T-helper 1 cell (primary cell): ENCODE data around the gene COG1.
A peak's percentile ranks its signal among the peaks of the same experiment; 100 is the strongest.
"Not testable (repeated sequence)": the region's sequence is repeated elsewhere in the genome, so short reads cannot be mapped to it uniquely, and the experiment has no call there.

Source experiments
- DNase-seq, 5 donors: peaks; one replicate each; pipeline ENCODE4 v3.0.0-alpha.2; 2012 to 2020
- total RNA-seq, 4 donors: gene quantifications; one replicate each; lab custom pipeline; 2026; lab: John Stamatoyannopoulos, UW

COG1 gene
- 33.5 to 56.2 (median 48.2) reads per million in 4 donors for total RNA-seq

- DNase-seq: peak; percentile 65 to 93 (median 86)
Measured at GRCh38 chr17:73192894-73193701, at the start of gene COG1. Gene COG1, plus strand, starts transcription at chr17:73193055. Its CDS starts 15 bp downstream, at chr17:73193070.

DNA sequence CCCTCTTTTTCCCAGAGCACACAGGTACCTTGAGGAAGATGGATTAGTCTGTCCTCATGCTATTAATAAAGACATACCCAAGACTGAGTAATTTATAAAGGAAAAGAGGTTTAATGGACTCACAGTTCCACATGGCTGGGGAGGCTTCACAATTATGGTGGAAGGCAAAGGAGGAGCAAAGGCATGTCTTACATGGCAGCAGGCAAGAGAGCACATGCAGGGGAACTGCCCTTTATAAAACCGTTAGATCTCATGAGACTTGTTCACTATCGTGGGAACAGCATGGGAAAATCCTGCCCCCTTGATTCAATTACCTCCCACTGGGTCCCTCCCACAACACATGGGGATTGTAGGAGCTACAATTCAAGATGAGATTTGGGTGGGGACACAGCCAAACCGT, 48.6 kb upstream of the COG1 start:
- not testable (repeated sequence) for DNase-seq

DNA sequence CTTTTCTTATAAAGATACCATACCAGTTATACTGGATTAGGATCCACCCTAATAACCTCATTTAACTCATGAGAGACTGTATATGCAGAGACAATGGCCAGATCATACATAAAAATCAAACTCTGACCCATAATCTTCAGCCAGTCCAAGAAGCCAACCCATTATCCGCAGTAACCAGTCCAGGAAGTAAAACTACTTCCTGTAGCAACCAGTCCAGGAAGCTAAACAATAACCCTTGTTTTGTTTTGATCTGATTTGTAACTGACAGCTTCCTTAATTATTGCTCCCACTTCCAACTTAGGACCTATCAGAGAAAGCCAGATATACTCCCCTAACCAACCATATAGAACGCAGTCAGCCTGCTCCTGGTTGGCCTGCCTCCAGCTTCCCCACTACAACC, 47.2 kb upstream of the COG1 start:
- DNase-seq: no peak

DNA sequence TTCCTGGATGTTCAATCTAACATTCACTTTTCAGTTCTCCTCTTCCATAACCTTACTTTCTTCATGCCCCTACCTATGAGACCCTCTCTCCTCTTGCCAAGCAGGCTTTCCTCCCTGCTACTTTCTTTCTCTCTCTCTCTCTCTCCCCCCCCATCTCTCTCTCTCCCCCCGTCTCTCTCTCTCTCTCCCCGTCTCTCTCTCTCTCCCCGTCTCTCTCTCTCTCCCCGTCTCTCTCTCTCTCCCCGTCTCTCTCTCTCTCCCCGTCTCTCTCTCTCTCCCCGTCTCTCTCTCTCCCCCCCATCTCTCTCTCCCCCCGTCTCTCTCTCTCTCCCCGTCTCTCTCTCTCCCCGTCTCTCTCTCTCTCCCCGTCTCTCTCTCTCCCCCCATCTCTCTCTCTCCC, 45.1 kb upstream of the COG1 start:
- not testable (repeated sequence) for DNase-seq

DNA sequence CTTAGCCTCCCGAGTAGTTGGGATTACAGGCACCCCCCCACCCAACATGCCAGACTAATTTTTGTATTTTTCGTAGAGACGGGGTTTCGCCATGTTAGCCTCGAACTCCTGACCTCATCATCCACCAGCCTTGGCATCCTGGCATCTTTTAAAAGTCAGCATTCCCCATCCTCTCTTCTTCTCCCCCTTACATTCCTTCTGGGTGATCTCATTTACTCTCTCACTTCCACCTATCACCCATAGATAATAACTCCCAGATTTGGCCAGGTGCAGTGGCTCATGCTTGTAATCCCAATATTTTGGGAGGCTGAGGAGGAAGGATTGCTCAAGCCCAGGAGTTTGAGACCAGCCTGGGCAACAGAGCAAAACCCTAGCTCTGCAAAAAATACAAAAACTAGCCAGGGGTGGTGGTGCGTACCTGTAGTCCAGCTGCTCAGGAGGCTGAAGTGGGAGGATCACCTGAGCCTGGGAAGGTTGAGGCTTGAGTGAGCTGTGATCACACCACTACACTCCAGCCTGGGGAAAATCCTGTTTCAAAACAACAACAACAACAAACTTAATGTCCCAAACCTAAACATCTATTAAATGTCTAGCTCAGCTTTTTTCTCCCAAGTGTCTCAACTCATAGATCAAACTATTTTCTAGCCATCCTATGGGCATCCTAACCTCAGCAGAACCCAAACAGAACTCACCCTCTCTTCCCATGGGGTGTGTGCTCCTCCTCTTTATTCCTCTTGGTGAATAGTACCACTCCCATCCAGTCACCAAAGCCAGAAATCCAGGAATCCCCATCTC, 44.1 kb upstream of the COG1 start:
- DNase-seq: no peak

DNA sequence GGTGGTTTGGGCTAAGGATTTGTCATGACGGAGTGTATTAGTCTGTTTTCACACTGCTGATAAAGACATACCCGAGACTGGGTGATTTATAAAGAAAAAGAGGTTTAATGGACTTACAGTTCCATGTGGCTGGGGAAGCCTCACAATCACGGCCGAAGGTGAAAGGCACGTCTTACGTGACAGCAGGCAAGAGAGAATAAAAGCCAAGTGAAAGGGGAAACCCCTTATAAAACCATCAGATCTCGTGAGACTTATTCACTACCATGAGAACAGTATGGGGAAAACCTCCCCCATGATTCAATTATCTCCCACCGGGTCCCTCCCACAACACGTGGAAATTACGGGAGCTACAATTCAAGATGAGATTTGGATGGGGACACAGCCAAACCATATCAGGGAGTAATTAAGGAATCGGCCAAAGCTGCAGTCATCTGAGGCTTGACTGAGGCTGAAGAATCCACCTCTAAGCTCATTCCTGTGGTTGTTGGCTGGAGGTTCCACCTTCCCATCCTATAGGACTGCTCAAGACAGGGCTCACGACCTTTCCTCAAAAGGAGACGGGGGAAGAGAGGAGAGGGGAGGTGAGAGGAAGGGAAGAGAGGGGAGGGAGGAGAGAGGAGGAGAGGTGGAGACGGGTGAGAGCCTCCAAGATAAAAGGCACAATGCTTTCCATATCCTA, 42.1 kb upstream of the COG1 start:
- not testable (repeated sequence) for DNase-seq

GRCh38 chr17:73151916-73152632, 40.8 kb upstream of the COG1 start:
- no peak for DNase-seq

DNA sequence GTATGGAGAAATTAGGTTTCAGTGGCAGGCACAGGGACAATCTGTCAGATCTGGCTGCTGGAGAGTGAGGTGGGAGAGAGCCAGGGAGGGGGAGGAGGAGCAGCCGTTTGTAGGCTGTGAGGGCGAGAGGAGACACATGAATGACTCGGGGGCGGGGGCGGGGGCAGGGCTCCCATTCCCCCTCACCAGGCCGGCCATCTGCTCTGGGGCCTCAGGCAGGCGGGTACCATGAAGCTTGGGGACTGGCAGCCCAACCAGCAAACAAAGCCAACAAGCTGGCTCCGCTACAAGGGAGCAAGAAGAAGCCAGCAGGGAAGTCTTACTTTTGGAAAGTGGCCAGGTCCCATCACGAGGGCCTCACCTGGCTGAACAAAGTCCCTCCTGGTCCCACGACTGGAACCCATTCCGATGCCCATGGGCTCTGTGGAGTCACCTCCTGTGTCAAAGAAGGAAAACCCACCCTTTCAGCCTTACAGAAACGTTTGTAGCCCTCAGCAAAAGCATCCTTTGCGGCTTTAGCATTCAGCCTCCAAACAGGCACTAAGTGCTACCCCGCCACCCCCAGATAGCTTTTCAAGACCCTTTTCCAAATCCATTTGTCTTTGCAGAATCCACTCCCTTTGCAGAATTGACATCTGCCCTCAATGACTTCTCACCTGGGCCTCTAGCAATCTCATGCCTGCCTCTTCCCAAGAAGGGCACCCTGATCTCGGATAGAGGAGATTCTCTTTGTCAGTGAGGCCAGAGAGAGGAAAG, 37.3 kb upstream of the COG1 start:
- no peak for DNase-seq

- DNase-seq: peak; percentile 20 to 47 (median 31)
Measured at GRCh38 chr17:73156166-73156840, 36.6 kb upstream of the COG1 start.

DNA sequence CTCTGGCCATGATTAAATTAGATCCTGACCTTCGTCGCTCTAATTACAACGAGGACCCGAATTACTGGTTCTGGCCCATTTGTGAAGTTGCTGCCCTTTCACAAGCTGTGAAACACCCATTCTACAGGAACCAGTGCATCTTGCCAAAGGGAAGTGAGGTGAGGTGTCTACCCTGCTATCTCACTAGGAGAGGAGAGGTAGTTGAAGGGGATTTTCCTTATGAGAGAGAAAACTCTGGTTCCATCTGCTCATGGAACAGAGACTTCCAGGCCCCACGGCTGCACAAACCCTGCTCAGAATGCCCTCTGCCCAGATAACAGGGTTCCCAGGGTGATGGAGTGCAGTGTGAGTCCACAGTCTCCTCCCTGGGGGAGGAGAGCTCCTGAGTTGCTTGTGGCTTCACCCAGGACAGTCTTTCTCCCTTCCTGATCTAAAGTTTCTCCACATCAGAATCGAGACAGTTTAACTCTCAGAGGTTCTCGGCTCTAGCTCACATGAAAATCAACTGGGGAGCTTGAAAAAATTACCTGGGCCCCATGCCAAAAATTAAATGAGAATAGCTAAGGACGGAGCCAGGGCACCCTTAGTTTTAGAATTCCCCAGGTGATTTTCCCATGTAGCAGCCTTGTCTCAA, 35.9 kb upstream of the COG1 start:
- DNase-seq: no peak

GRCh38 chr17:73157521-73157890, 35.3 kb upstream of the COG1 start:
- DNase-seq: no peak

GRCh38 chr17:73158133-73158532, 34.7 kb upstream of the COG1 start:
- DNase-seq: no peak

DNA sequence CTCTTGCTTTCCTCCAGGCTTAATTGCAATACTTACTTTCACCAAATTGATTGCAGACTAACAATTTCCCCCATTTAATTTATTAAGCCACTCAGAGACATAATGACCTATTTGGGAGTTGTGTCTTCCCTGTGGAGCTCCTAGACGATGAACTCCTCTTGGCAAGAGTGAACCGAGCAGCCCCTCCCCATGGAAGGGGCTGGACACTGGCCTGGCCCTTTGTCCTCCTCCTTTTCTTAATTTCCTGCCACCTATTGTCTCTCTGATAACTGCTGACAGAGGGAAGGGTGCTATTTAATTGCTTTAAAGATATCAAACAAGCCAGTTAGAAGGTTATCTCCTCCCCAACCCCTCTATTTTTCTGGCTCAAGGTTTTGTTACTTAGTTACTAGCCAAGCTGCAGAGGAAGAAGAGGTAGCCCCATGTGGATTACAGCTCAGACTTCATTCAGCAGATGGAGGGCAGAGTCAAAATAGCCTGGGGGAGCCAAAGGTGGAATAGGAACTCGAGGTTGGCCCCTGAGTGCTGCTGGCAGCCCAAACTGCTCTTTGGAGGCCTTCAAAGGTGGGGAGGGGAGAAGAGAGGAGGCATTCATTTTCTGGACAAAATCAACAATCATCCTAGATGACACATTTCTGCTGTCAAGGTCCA, 31.8 kb upstream of the COG1 start:
- no peak for DNase-seq

DNA sequence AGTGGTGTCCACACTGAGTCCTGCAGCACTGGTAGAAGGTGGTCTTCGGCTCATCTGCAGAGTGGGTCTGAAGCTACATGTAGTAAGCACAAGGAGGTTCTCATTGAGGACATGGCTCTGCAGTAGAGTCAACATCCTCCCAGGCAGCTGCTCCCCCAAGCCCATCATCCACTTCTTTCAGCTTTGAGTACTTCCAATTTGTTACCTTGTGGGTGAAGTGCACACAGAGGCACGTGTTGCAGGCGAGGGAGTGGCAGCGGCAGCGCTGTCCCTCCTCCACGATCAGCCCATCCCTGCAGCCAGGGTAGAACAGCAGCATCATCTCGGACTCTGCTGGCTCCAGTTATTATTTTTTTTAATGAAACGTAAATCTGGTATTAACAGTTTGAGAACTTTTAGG, 29.8 kb upstream of the COG1 start:
- DNase-seq: no peak

- DNase-seq: no peak
Measured at GRCh38 chr17:73165616-73166404, 27.0 kb upstream of the COG1 start.

DNA sequence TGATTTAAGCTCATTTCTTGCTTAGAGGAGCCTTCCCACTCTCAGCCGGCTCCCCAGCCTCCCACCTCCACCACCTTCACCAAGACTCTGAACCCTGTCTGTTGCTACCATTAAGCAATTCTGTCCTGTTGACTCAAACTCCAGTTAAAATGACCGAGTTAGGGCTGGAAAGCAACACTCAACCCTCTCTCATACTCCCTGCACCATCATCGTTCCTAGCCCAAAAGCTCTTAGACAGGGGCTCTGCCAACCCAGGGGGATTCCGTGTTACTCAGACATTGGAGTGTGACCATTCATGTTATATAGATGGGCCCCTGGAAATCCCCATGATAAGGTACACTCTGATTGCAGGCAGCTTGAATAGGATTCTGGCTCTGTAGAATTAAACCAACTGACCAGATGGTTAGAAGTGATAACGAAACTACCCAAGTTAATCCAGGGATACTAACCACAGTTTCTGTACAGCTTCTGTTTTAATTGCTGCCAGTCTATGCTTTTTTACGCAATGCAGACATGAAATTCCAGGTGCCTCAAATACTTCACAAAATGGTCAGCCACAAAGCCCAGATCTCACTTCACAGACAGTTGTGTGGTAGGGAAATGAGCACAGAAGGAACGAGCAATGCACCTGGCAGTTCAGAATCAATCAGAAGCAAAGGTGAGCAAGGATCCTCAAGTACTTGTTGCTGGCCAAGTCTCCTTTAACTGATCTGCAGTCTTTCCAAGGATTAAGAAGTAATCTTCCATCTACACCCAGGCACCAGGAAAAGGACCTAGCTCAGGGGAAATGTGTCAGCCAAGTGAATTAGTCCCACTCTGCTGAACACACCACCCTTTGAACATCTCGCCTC, 25.9 kb upstream of the COG1 start:
- no peak for DNase-seq

- no peak for DNase-seq
Measured at GRCh38 chr17:73168667-73169066, 24.2 kb upstream of the COG1 start.

- no peak for DNase-seq
Measured at GRCh38 chr17:73170324-73170723, 22.5 kb upstream of the COG1 start.
